ENCODE measurements around the gene TWNK. TPM values are rescaled to one million over a fixed set of nuclear protein-coding genes. Genes with fewer than 3 reads are reported as not detected.

TWNK gene
- total RNA-seq, 1 donor from 2014 or later, result 14.7 TPM

GRCh38 chr10:101013365-101013825 is 26.1 kb downstream of the TWNK start:
- Histone ChIP-seq H3K36me3 (ENCODE audit: control insufficient read depth, insufficient read depth, low read length) (no peaks in the 10 kb centered on the region), H3K4me3 (ENCODE audit: low read depth, low read length) (no peak overlapping the region), H3K27me3 (ENCODE audit: control insufficient read depth, insufficient read depth, low read length) (peaks cover 6% of the 10 kb centered on the region)
- TF ChIP-seq, protein P1, sequence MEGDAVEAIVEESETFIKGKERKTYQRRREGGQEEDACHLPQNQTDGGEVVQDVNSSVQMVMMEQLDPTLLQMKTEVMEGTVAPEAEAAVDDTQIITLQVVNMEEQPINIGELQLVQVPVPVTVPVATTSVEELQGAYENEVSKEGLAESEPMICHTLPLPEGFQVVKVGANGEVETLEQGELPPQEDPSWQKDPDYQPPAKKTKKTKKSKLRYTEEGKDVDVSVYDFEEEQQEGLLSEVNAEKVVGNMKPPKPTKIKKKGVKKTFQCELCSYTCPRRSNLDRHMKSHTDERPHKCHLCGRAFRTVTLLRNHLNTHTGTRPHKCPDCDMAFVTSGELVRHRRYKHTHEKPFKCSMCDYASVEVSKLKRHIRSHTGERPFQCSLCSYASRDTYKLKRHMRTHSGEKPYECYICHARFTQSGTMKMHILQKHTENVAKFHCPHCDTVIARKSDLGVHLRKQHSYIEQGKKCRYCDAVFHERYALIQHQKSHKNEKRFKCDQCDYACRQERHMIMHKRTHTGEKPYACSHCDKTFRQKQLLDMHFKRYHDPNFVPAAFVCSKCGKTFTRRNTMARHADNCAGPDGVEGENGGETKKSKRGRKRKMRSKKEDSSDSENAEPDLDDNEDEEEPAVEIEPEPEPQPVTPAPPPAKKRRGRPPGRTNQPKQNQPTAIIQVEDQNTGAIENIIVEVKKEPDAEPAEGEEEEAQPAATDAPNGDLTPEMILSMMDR (IDR thresholded peaks at IDR 0.05; ENCODE audit: insufficient read depth, low read length, severe bottlenecking), result no peak
- FAIRE-seq, result no peak
- peak; percentile 58 for DNase-seq (ENCODE audit: low read depth)

- FAIRE-seq, result peak; percentile 7
- TF ChIP-seq, protein P1 (IDR thresholded peaks at IDR 0.05; ENCODE audit: insufficient read depth, low read length, severe bottlenecking), result peak; percentile 99
- DNase-seq (ENCODE audit: low read depth), result peak; percentile 52
- Histone ChIP-seq H3K4me3 (ENCODE audit: low read depth, low read length) (no peak overlapping the region), H3K36me3 (ENCODE audit: control insufficient read depth, insufficient read depth, low read length) (no peaks in the 10 kb centered on the region), H3K27me3 (ENCODE audit: control insufficient read depth, insufficient read depth, low read length) (peaks cover 6% of the 10 kb centered on the region)
These were observed 27.0 kb downstream of the TWNK start for GRCh38 chr10:101014230-101014884.

DNA sequence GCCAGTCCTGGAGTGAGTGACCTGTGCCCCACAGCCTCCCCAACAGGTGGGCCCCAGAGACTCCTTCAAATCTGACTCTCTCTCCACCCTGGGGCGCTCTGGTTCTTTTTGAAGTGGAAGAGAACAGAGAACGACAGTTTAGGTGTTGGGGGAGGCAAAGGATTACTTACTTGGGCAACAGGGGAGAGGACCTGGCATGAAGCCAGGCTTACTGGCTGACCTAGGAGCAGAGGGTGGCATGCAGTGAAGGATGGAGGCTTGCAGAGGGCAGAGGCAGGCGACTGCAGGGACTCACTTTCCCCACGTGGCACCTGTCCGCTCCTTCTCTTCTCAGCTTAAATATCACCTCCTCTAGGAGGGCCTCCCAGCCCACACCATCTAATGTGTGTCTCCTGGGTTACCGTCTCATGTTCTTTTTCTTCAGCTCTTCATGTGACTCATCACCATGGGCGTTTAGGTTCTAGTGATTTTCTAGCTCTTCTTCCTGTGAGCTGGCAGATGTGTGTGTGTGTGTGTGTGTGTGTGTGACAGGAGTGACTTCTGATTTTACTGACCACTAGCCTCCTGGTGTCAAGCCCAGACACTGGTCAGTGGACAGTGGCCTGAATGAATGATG is 27.7 kb downstream of the TWNK start:
- DNase-seq (ENCODE audit: low read depth) (peak; percentile 85), FAIRE-seq (no peak)
- H3K36me3 ChIP-seq (ENCODE audit: control insufficient read depth, insufficient read depth, low read length), result no peaks in the 10 kb centered on the region
- peaks cover 6% of the 10 kb centered on the region for H3K27me3 ChIP-seq (ENCODE audit: control insufficient read depth, insufficient read depth, low read length)
- no peak overlapping the region for H3K4me3 ChIP-seq (ENCODE audit: low read depth, low read length)
- TF ChIP-seq, protein P1 (IDR thresholded peaks at IDR 0.05; ENCODE audit: insufficient read depth, low read length, severe bottlenecking), result no peak

- DNase-seq (ENCODE audit: low read depth) (no peak), FAIRE-seq (no peak)
- Histone ChIP-seq H3K36me3 (ENCODE audit: control insufficient read depth, insufficient read depth, low read length) (no peaks in the 10 kb centered on the region), H3K27me3 (ENCODE audit: control insufficient read depth, insufficient read depth, low read length) (peaks cover 6% of the 10 kb centered on the region), H3K4me3 (ENCODE audit: low read depth, low read length) (no peak overlapping the region)
- TF ChIP-seq, protein P1 (IDR thresholded peaks at IDR 0.05; ENCODE audit: insufficient read depth, low read length, severe bottlenecking), result no peak
These were observed 28.2 kb downstream of the TWNK start for GRCh38 chr10:101015582-101015973.

DNA sequence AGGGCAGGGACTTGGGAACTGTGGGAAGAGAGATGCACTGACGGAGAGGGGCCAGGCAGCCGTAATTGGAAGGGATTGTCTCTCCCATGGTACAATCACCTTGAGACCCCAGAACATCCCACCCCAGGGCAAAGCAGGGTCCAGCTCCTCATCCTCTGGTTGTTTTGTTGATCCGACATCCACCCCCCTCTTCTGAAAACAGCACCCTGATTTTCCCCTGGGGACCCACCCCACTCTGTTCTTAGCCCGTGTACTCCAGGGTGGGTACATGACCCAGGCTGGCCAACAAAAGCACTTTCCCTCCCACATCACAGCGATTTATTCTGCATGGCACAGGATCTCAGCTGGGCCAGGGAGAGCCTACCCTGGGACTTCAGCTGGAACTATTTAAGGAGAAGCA is 29.5 kb downstream of the TWNK start:
- no peak for DNase-seq (ENCODE audit: low read depth)
- no peaks in the 10 kb centered on the region for H3K36me3 ChIP-seq (ENCODE audit: control insufficient read depth, insufficient read depth, low read length)
- FAIRE-seq, result no peak
- H3K27me3 ChIP-seq (ENCODE audit: control insufficient read depth, insufficient read depth, low read length), result peaks cover 6% of the 10 kb centered on the region
- no peak overlapping the region for H3K4me3 ChIP-seq (ENCODE audit: low read depth, low read length)
- TF ChIP-seq, protein P1 (IDR thresholded peaks at IDR 0.05; ENCODE audit: insufficient read depth, low read length, severe bottlenecking), result no peak
